ENCODE results near the gene JADE3.

JADE3 gene

GRCh38 chrX:46922611-46923010, 10.4 kb downstream of the JADE3 start:
- H3K27me3 ChIP-seq (replicated peaks; ENCODE audit: insufficient read depth, low read length) = no peaks in the 10 kb centered on the region
- H3K4me1 ChIP-seq (ENCODE audit: low read length) = no peaks in the 10 kb centered on the region
- no peak overlapping the region for H2AFZ ChIP-seq (ENCODE audit: low read length)
- H3K9me3 ChIP-seq (replicated peaks; ENCODE audit: insufficient read depth, low read length) = no peaks in the 10 kb centered on the region
- DNase-seq = no peak
- H3K4me3 ChIP-seq (ENCODE audit: low read length) = no peak overlapping the region
- no peaks in the 10 kb centered on the region for H3F3A ChIP-seq (ENCODE audit: insufficient read depth, low read length)
- H3K79me2 ChIP-seq (ENCODE audit: low read length) = no peaks in the 10 kb centered on the region
- no peak overlapping the region for H3K27ac ChIP-seq (ENCODE audit: low read length)
- H4K20me1 ChIP-seq (ENCODE audit: insufficient read depth, low read length) = no peaks in the 10 kb centered on the region
- no peak overlapping the region for H3K9ac ChIP-seq (ENCODE audit: low read length)
- TF ChIP-seq EZH2phosphoT487 (IDR thresholded peaks at IDR 0.05; ENCODE audit: low read length) = no peak
- TF ChIP-seq CTCF (IDR thresholded peaks at IDR 0.05; ENCODE audit: low read length) = no peak
- TF ChIP-seq EZH2 (optimal IDR thresholded peaks at IDR 0.05; ENCODE audit: low read depth, low read length) = no peak
- no peaks in the 10 kb centered on the region for H3K36me3 ChIP-seq (replicated peaks; ENCODE audit: insufficient read depth, low read length)
- no peak overlapping the region for H3K4me2 ChIP-seq (ENCODE audit: low read depth, low read length)
- no peaks in the 10 kb centered on the region for H3K9me2 ChIP-seq (replicated peaks; ENCODE audit: insufficient read depth, low read length)

DNA sequence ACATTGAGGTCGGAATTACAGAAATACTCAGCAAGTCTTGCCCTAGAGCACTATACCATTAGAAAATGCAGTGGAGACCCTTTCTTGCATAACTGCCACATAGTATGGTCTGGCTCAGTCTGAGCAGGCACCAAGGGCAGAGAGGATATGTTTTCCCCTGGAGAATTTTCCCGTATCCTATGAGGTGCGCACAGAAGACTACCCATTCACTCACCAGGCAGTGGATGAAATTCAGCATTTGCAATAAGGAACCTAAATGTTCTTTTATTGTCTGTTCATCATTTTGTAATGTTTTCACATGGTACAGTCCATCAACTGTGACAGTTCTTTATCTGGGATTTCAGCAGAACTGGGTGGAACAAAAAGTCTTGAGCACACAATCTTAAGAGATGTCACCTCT, 15.5 kb downstream of the JADE3 start:
- no peak overlapping the region for H3K4me2 ChIP-seq (ENCODE audit: low read depth, low read length)
- TF ChIP-seq CTCF (IDR thresholded peaks at IDR 0.05; ENCODE audit: low read length) = no peak
- TF ChIP-seq EZH2phosphoT487 (IDR thresholded peaks at IDR 0.05; ENCODE audit: low read length) = no peak
- TF ChIP-seq EZH2 (optimal IDR thresholded peaks at IDR 0.05; ENCODE audit: low read depth, low read length) = no peak
- H3K4me1 ChIP-seq (ENCODE audit: low read length) = no peaks in the 10 kb centered on the region
- no peaks in the 10 kb centered on the region for H3K9me2 ChIP-seq (replicated peaks; ENCODE audit: insufficient read depth, low read length)
- no peak overlapping the region for H3K4me3 ChIP-seq (ENCODE audit: low read length)
- no peaks in the 10 kb centered on the region for H3K36me3 ChIP-seq (replicated peaks; ENCODE audit: insufficient read depth, low read length)
- no peak overlapping the region for H3K9ac ChIP-seq (ENCODE audit: low read length)
- no peak overlapping the region for H3K27ac ChIP-seq (ENCODE audit: low read length)
- H3F3A ChIP-seq (ENCODE audit: insufficient read depth, low read length) = no peaks in the 10 kb centered on the region
- H2AFZ ChIP-seq (ENCODE audit: low read length) = no peak overlapping the region
- DNase-seq = no peak
- no peaks in the 10 kb centered on the region for H3K9me3 ChIP-seq (replicated peaks; ENCODE audit: insufficient read depth, low read length)
- no peaks in the 10 kb centered on the region for H4K20me1 ChIP-seq (ENCODE audit: insufficient read depth, low read length)
- no peaks in the 10 kb centered on the region for H3K79me2 ChIP-seq (ENCODE audit: low read length)
- H3K27me3 ChIP-seq (replicated peaks; ENCODE audit: insufficient read depth, low read length) = no peaks in the 10 kb centered on the region

DNA sequence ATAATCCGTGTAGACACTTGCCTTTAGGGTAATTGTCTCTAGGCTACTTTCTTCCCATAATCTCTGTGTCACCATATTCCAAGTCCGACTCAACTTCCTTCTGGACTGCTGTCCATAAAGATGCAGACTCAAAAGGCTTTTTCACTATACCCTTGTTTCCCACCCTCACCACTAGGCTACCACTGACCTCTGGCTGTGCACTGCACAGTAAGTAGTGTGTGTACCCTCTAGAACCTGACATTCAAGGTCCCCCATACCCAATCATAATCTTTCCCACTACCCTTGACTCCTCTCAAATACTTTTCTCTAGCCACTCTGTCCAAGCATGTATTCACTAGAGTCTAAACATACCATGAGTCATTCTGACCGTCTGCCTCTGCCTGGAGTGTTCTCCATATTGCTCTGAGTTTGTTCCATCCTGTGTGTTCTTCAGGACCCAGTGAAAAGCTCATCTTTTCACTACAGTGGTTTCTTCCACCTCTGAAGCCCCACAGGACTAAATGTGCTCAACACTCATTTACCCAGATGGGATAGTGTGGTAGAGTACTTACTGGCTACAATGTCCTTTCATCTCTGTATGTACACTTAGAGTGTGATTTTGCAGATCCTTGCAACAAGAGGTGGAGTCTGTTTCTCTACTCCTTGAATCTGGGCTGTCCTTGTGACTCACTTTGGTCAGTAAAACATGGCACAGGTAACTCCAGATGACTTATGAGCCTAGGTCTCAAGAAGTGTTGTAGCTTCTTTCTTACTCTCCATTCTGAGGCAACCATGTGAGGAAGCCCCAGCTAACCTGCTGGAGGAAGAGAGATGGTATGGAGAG, 17.4 kb downstream of the JADE3 start:
- Histone ChIP-seq H3F3A (ENCODE audit: insufficient read depth, low read length) (no peaks in the 10 kb centered on the region), H4K20me1 (ENCODE audit: insufficient read depth, low read length) (no peaks in the 10 kb centered on the region), H2AFZ (ENCODE audit: low read length) (no peak overlapping the region), H3K36me3 (replicated peaks; ENCODE audit: insufficient read depth, low read length) (no peaks in the 10 kb centered on the region), H3K27me3 (replicated peaks; ENCODE audit: insufficient read depth, low read length) (no peaks in the 10 kb centered on the region), H3K4me2 (ENCODE audit: low read depth, low read length) (no peak overlapping the region), H3K4me1 (ENCODE audit: low read length) (no peaks in the 10 kb centered on the region), H3K9me3 (replicated peaks; ENCODE audit: insufficient read depth, low read length) (no peaks in the 10 kb centered on the region), H3K9ac (ENCODE audit: low read length) (no peak overlapping the region), H3K4me3 (ENCODE audit: low read length) (no peak overlapping the region), H3K79me2 (ENCODE audit: low read length) (no peaks in the 10 kb centered on the region), H3K27ac (ENCODE audit: low read length) (no peak overlapping the region), H3K9me2 (replicated peaks; ENCODE audit: insufficient read depth, low read length) (no peaks in the 10 kb centered on the region)
- no peak for DNase-seq
- no peak for TF ChIP-seq EZH2phosphoT487 (IDR thresholded peaks at IDR 0.05; ENCODE audit: low read length)

DNA sequence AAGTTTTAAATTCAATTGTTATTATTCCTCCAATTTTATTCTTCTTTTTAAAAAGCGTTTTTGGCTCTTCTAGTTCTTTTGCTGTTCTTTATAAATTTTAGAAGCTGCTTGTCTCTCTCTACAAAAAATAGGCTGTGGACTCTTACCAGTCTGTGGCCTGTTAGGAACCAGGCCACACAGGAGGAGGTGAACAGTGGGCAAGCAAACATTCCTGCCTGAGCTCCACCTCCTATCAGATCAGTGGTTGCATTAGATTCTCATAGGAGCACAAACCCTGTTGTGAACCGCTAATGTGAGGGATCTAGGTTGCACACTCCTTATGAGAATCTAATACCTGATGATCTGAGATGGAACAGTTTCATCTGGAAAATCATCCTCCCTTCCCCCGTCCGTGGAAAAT, 23.1 kb downstream of the JADE3 start:
- H3K27ac ChIP-seq (ENCODE audit: low read length) = no peak overlapping the region
- no peak for DNase-seq
- TF ChIP-seq CTCF (IDR thresholded peaks at IDR 0.05; ENCODE audit: low read length) (no peak), EZH2phosphoT487 (IDR thresholded peaks at IDR 0.05; ENCODE audit: low read length) (no peak), EZH2 (optimal IDR thresholded peaks at IDR 0.05; ENCODE audit: low read depth, low read length) (no peak)
- no peaks in the 10 kb centered on the region for H3K4me1 ChIP-seq (ENCODE audit: low read length)
- H2AFZ ChIP-seq (ENCODE audit: low read length) = no peak overlapping the region
- no peaks in the 10 kb centered on the region for H3K36me3 ChIP-seq (replicated peaks; ENCODE audit: insufficient read depth, low read length)
- no peaks in the 10 kb centered on the region for H4K20me1 ChIP-seq (ENCODE audit: insufficient read depth, low read length)
- H3K4me3 ChIP-seq (ENCODE audit: low read length) = no peak overlapping the region
- H3K9me2 ChIP-seq (replicated peaks; ENCODE audit: insufficient read depth, low read length) = no peaks in the 10 kb centered on the region
- H3K4me2 ChIP-seq (ENCODE audit: low read depth, low read length) = no peak overlapping the region
- no peaks in the 10 kb centered on the region for H3K79me2 ChIP-seq (ENCODE audit: low read length)
- no peaks in the 10 kb centered on the region for H3K9me3 ChIP-seq (replicated peaks; ENCODE audit: insufficient read depth, low read length)
- H3K9ac ChIP-seq (ENCODE audit: low read length) = no peak overlapping the region
- no peaks in the 10 kb centered on the region for H3K27me3 ChIP-seq (replicated peaks; ENCODE audit: insufficient read depth, low read length)
- no peaks in the 10 kb centered on the region for H3F3A ChIP-seq (ENCODE audit: insufficient read depth, low read length)

Measured in MM.1S (cell line).